Skin of body (tissue), 2 donors: ENCODE results near the gene USP54. TPM values are rescaled to one million over a fixed set of nuclear protein-coding genes. Genes with fewer than 3 reads are reported as not detected.
"Not testable (repeated sequence)": the region's sequence is repeated elsewhere in the genome, so short reads cannot be mapped to it uniquely, and the experiment has no call there.

ENCODE experiments used
- DNase-seq: peaks from one replicate; lab custom pipeline; 2025; lab: John Stamatoyannopoulos, UW
- total RNA-seq: library from RNA; depleted of rRNA; stranded (reverse); fragments of >200 nt; gene quantifications from one replicate; pipeline ENCODE4 v1.2.3, GENCODE V29; 2014

The USP54 gene, protein sequence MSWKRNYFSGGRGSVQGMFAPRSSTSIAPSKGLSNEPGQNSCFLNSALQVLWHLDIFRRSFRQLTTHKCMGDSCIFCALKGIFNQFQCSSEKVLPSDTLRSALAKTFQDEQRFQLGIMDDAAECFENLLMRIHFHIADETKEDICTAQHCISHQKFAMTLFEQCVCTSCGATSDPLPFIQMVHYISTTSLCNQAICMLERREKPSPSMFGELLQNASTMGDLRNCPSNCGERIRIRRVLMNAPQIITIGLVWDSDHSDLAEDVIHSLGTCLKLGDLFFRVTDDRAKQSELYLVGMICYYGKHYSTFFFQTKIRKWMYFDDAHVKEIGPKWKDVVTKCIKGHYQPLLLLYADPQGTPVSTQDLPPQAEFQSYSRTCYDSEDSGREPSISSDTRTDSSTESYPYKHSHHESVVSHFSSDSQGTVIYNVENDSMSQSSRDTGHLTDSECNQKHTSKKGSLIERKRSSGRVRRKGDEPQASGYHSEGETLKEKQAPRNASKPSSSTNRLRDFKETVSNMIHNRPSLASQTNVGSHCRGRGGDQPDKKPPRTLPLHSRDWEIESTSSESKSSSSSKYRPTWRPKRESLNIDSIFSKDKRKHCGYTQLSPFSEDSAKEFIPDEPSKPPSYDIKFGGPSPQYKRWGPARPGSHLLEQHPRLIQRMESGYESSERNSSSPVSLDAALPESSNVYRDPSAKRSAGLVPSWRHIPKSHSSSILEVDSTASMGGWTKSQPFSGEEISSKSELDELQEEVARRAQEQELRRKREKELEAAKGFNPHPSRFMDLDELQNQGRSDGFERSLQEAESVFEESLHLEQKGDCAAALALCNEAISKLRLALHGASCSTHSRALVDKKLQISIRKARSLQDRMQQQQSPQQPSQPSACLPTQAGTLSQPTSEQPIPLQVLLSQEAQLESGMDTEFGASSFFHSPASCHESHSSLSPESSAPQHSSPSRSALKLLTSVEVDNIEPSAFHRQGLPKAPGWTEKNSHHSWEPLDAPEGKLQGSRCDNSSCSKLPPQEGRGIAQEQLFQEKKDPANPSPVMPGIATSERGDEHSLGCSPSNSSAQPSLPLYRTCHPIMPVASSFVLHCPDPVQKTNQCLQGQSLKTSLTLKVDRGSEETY (N-terminal part only)
- 34.8 TPM for total RNA-seq

DNA sequence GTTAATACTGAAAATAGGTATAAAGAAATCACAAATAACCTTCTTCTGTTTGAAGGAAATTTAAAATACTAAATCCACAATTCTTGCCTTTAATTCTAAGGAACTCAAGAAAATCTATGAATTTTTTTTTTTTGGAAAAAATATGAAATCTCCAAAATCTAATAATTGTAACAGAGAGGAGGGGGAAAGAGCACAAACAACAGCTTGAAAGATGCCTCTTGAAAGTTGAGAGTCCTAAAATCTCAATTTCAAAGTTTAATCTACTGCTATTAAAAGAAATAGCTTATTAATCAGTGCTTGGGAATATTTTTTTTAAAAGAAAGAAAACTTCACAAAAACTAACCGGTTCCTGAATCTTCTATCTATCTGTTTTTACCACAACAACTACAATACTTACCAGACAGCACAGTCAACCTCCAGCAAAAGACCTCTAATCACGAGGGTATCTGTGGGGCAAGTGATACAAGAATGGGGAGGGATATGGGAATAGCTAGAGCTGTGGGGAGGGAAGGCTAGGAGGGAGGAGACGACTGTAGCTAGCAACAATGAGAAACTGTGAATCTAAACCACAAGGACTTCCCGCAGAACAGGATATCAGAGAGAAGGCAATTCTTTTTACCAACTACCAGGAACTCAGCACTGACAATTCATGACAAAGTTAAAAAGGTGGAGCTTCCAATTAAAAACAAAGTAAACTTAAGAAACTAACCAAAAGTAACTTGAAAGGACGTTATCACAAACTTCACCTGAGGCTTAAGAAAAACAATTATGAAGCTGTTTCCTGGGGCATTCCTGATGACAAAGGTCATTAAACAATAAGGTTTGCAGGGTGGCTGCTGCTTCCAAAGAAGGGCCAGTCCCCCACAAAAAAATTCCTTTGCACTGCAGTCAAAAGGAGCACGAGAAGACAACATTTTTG, at the start of gene USP54:
USP54 (minus strand) TSS at position 462 of the 919 bp plus-strand sequence. CDS start 15,684 bp downstream, outside the sequence.
- peak; percentile 27 for DNase-seq

DNA sequence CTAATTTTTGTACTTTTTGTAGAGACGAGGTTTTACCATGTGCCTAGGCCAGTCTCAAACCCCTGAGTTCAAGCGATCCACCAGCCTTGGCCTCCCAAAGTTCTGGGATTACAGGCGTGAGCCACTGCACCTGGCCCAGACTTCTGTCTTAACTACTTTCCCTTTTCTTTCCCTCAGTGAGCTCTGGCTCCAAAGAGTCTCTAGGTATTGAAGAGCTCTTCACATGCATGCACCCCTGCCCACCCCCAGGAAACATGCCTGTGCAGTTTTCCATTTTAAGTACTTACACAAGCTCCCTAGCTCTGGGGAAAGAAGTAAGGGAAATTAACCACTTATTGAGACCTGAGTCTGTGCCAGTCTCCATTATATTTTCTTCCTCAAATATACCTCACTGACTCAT, 48.1 kb upstream of the USP54 start:
- no peak for DNase-seq

GRCh38 chr10:73635781-73636180, 44.6 kb upstream of the USP54 start:
- DNase-seq, result no peak

DNA sequence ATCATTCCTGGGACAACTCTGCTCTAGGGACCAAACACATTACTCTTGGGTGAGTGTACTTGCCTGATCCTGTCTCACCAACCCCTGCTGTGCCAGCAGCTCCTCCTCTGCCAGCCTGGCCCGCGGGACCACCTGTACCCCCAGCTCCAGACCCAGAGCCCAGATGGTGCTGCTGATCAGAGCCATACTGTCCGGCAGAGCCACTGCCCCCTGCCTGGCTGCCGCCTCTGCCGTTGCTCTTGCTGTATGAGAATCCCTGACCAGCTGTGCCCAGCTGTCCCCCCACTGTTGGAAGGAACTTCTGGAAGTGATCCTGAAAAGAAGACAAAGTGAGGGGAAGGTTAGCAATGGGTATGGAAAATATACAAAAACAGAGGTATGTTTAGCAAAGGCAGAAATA, 43.3 kb upstream of the USP54 start:
- DNase-seq, result no peak

GRCh38 chr10:73629165-73629564, 38.0 kb upstream of the USP54 start:
- no peak for DNase-seq

GRCh38 chr10:73628405-73628804, 37.3 kb upstream of the USP54 start:
- DNase-seq, result no peak

DNA sequence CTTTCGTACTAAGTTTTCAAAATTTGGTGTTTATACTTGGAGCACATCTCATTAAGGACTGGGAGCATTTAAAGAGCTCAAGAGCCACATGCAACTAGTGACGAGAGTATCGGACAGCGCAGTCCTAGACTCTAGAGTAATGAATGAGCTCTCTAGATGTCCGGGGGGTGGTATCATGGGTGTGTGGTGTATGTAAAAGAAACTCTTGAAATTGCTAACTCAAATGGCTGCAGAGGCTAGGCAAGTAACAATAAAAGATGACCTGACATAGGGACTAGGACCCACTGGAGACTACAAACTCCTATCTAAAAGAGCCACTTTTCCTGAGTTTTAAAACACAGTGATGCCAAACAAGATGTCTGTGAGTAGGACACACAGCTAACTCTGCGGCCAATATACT, 36.2 kb upstream of the USP54 start:
- no peak for DNase-seq

- peak; percentile 97 for DNase-seq
These were observed 35.0 kb upstream of the USP54 start for GRCh38 chr10:73625884-73626752.

GRCh38 chr10:73625004-73625883, 34.1 kb upstream of the USP54 start:
- DNase-seq, result no peak

DNA sequence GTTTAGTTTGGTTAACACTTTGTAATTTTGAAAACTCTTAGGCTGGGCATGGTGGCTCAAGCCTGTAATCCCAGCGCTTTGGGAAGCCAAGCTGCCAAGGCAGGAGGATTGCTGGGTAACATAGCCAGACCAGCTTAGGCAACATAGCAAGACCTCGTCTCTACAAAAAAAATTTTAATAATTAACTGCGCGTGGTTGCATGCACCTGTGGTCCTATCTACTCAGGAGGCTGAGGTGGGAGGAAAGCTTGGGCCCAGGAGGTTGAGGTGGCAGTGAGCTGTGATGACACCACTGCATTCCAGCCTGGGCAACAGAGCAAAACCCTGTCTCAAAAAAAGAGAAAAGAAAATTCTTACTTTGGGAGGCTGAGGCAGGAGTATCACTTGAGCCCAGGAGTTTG, 31.9 kb upstream of the USP54 start:
- no peak for DNase-seq

GRCh38 chr10:73620974-73621373, 29.8 kb upstream of the USP54 start:
- DNase-seq, result not testable (repeated sequence)

- DNase-seq, result not testable (repeated sequence)
These were observed 26.0 kb upstream of the USP54 start for GRCh38 chr10:73617143-73617542.

GRCh38 chr10:73614720-73615119, 23.6 kb upstream of the USP54 start:
- no peak for DNase-seq

- DNase-seq, result no peak
These were observed 18.0 kb upstream of the USP54 start for GRCh38 chr10:73609116-73609515.

- no peak for DNase-seq
These were observed 10.4 kb upstream of the USP54 start for GRCh38 chr10:73601486-73601921.

DNA sequence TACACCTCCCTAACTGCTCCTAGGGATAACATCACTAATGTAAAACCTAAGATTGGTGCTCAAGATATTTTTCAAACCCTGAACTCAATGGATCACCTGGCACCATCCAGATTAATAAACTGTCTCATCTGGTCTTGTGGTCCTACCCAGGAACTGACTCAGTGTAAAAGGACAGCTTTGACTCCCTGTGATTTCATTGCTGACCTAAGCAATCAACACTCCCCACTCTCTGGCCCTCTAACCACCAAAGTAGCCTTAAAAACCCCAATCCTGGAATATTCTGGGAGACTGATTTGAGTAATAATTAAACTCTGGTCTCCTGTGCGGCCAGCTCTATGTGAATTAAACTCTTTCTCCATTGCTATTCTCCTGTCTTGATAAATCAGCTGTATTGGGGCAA, 6.2 kb upstream of the USP54 start:
- no peak for DNase-seq

- no peak for DNase-seq
These were observed 2.7 kb upstream of the USP54 start for GRCh38 chr10:73593812-73594211.

GRCh38 chr10:73593110-73593509, 2.0 kb upstream of the USP54 start:
- no peak for DNase-seq
